ENCODE measurements around the gene NBPF6.
"Not testable (repeated sequence)": the region's sequence is repeated elsewhere in the genome, so short reads cannot be mapped to it uniquely, and the experiment has no call there.

Gene NBPF6

GRCh38 chr1:108502138-108502537, 52.0 kb downstream of the NBPF6 start:
- no peak for DNase-seq

- no peak for DNase-seq
These were observed 52.5 kb downstream of the NBPF6 start for GRCh38 chr1:108502624-108503023.

GRCh38 chr1:108503062-108503733, 53.1 kb downstream of the NBPF6 start:
- no peak for DNase-seq

- no peak for DNase-seq
These were observed 54.3 kb downstream of the NBPF6 start for GRCh38 chr1:108504447-108504846.

GRCh38 chr1:108505763-108506070, 55.6 kb downstream of the NBPF6 start:
- no peak for DNase-seq

GRCh38 chr1:108511764-108512163, 61.6 kb downstream of the NBPF6 start:
- DNase-seq = no peak

GRCh38 chr1:108512239-108513043, 62.3 kb downstream of the NBPF6 start:
- DNase-seq = no peak

GRCh38 chr1:108513044-108513415, 62.9 kb downstream of the NBPF6 start:
- no peak for DNase-seq

GRCh38 chr1:108513914-108514313, 63.8 kb downstream of the NBPF6 start:
- DNase-seq = not testable (repeated sequence)

GRCh38 chr1:108517301-108517897, 67.3 kb downstream of the NBPF6 start:
- DNase-seq = not testable (repeated sequence)
